ENCODE results near the gene APMAP. TPM values are rescaled to one million over a fixed set of nuclear protein-coding genes. Genes with fewer than 3 reads are reported as not detected.

Gene APMAP
- polyA plus RNA-seq, 1 of the 3 experiments (the other 2 are of a cell fraction): 107 TPM

DNA sequence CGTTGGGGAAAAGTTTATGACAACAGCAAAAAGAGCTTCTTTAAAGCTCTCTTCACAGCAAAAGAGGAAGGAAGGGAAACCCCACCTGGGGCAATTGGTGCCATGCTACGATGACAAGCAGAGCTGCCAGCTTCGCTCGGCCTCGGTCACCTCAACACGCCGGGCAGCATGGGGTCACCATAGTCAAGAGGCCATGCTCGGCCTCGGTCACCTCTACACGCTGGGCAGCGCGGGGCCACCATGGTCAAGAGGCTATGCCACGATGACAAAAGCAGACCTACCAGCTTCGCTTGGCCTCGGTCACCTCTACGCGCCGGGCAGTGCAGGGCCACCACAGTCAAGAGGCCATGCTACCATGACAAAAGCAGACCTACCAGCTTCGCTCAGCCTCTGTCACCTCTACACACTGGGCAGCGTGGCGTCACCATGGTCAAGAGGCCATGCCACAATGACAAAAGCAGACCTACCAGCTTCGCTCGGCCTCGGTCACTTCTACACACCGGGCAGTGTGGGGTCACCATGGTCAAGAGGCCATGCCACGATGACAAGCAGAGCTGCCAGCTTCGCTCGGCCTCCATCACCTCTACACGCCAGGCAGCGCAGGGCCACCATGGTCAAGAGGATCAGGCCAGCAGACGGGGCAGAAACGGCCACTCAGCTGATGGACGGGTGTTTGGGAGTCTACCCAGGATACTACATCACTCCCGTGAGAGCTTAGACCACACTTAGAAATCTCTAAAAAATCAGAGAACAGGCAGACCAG lies 12.1 kb downstream of the APMAP start:
- no peaks in the 10 kb centered on the region for H3K9me2 ChIP-seq
- H3K27me3 ChIP-seq (ENCODE audit: insufficient read depth): no peaks in the 10 kb centered on the region
- H4K20me1 ChIP-seq (ENCODE audit: insufficient read depth): no peaks in the 10 kb centered on the region
- H3K4me1 ChIP-seq (ENCODE audit: control insufficient read depth in 1 of 2, insufficient read depth in 2 of 2, low read depth in 1 of 2, low read length in 1 of 2): no peaks in the 10 kb centered on the region
- peaks cover 11% of the 10 kb centered on the region; the same call in 1 of the 2 replicates for H3K9me3 ChIP-seq
- H3K27ac ChIP-seq (ENCODE audit: low read depth in 2 of 2, low read length in 1 of 2): no peak overlapping the region
- no peak for TF ChIP-seq JUND (IDR thresholded peaks at IDR 0.05)
- TF ChIP-seq TAF1 (IDR thresholded peaks at IDR 0.05; ENCODE audit: borderline replicate concordance, low read depth, low read length): no peak
- no peak for TF ChIP-seq RAD21 (IDR thresholded peaks at IDR 0.05; ENCODE audit: low read length)
- no peak for TF ChIP-seq EP300 (IDR thresholded peaks at IDR 0.05; ENCODE audit: borderline replicate concordance in 1 of 2, low read depth in 1 of 2, low read length in 1 of 2)
- TF ChIP-seq EZH2phosphoT487 (IDR thresholded peaks at IDR 0.05; ENCODE audit: borderline replicate concordance, low read depth): no peak
- TF ChIP-seq RFX5 (IDR thresholded peaks at IDR 0.05; ENCODE audit: low read length): no peak
- TF ChIP-seq, protein P1, sequence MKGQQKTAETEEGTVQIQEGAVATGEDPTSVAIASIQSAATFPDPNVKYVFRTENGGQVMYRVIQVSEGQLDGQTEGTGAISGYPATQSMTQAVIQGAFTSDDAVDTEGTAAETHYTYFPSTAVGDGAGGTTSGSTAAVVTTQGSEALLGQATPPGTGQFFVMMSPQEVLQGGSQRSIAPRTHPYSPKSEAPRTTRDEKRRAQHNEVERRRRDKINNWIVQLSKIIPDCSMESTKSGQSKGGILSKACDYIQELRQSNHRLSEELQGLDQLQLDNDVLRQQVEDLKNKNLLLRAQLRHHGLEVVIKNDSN (IDR thresholded peaks at IDR 0.05; ENCODE audit: borderline replicate concordance, low read depth): no peak
- TF ChIP-seq MXI1 (IDR thresholded peaks at IDR 0.05; ENCODE audit: low read depth, low read length): no peak
- TF ChIP-seq, protein P2, sequence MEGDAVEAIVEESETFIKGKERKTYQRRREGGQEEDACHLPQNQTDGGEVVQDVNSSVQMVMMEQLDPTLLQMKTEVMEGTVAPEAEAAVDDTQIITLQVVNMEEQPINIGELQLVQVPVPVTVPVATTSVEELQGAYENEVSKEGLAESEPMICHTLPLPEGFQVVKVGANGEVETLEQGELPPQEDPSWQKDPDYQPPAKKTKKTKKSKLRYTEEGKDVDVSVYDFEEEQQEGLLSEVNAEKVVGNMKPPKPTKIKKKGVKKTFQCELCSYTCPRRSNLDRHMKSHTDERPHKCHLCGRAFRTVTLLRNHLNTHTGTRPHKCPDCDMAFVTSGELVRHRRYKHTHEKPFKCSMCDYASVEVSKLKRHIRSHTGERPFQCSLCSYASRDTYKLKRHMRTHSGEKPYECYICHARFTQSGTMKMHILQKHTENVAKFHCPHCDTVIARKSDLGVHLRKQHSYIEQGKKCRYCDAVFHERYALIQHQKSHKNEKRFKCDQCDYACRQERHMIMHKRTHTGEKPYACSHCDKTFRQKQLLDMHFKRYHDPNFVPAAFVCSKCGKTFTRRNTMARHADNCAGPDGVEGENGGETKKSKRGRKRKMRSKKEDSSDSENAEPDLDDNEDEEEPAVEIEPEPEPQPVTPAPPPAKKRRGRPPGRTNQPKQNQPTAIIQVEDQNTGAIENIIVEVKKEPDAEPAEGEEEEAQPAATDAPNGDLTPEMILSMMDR (IDR thresholded peaks at IDR 0.05): no peak
- no peak for TF ChIP-seq NRF1 (IDR thresholded peaks at IDR 0.05; ENCODE audit: low read depth, low read length)
- TF ChIP-seq, protein P3, sequence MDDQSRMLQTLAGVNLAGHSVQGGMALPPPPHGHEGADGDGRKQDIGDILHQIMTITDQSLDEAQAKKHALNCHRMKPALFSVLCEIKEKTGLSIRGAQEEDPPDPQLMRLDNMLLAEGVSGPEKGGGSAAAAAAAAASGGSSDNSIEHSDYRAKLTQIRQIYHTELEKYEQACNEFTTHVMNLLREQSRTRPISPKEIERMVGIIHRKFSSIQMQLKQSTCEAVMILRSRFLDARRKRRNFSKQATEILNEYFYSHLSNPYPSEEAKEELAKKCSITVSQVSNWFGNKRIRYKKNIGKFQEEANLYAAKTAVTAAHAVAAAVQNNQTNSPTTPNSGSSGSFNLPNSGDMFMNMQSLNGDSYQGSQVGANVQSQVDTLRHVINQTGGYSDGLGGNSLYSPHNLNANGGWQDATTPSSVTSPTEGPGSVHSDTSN (IDR thresholded peaks at IDR 0.05): no peak
- no peak for TF ChIP-seq SIN3A (IDR thresholded peaks at IDR 0.05; ENCODE audit: borderline replicate concordance, low read depth, low read length)
- no peak for TF ChIP-seq USF2 (IDR thresholded peaks at IDR 0.05; ENCODE audit: borderline replicate concordance, low read depth, low read length)
- TF ChIP-seq FOSL2 (IDR thresholded peaks at IDR 0.05; ENCODE audit: borderline replicate concordance, low read depth): no peak
- TF ChIP-seq, protein P4, sequence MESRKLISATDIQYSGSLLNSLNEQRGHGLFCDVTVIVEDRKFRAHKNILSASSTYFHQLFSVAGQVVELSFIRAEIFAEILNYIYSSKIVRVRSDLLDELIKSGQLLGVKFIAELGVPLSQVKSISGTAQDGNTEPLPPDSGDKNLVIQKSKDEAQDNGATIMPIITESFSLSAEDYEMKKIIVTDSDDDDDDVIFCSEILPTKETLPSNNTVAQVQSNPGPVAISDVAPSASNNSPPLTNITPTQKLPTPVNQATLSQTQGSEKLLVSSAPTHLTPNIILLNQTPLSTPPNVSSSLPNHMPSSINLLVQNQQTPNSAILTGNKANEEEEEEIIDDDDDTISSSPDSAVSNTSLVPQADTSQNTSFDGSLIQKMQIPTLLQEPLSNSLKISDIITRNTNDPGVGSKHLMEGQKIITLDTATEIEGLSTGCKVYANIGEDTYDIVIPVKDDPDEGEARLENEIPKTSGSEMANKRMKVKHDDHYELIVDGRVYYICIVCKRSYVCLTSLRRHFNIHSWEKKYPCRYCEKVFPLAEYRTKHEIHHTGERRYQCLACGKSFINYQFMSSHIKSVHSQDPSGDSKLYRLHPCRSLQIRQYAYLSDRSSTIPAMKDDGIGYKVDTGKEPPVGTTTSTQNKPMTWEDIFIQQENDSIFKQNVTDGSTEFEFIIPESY (IDR thresholded peaks at IDR 0.05; ENCODE audit: borderline replicate concordance, low read depth): no peak
- no peak for TF ChIP-seq FOXM1 (IDR thresholded peaks at IDR 0.05; ENCODE audit: low read depth)
- no peak for TF ChIP-seq ELF1 (IDR thresholded peaks at IDR 0.05)
- no peak overlapping the region for H3K4me3 ChIP-seq (ENCODE audit: low read depth in 2 of 2, low read length in 1 of 2)
- DNase-seq: no peak
- H2AFZ ChIP-seq (ENCODE audit: low read depth): no peak overlapping the region
- 92% methylated on average over 21 of the region's 34 CpGs for WGBS (ENCODE audit: low lambda C conversion rate)
- peaks cover 21% of the 10 kb centered on the region; the same call in 1 of the 2 replicates for H3K79me2 ChIP-seq (ENCODE audit: insufficient read depth)
- no peak overlapping the region for H3K9ac ChIP-seq
- POLR2A ChIA-PET: no interaction called here
- peaks cover 43 to 45% of the 10 kb centered on the region in 2 experiments for H3K36me3 ChIP-seq (replicated peaks in 1 of 2; ENCODE audit: control insufficient read depth in 1 of 2, insufficient read depth in 2 of 2, low read length in 1 of 2)
- H3K4me2 ChIP-seq: no peak overlapping the region
- no peaks in the 10 kb centered on the region for H3F3A ChIP-seq (replicated peaks; ENCODE audit: insufficient read depth)
- CTCF ChIA-PET: no interaction called here
